ENCODE measurements around the gene NOL12. TPM values are rescaled to one million over a fixed set of nuclear protein-coding genes. Genes with fewer than 3 reads are reported as not detected.
A peak's percentile ranks its signal among the peaks of the same experiment; 100 is the strongest.

Gene NOL12
- total and polyA plus RNA-seq, 8 donors, result 6.0 to 25.6 (median 10.3) TPM

DNA sequence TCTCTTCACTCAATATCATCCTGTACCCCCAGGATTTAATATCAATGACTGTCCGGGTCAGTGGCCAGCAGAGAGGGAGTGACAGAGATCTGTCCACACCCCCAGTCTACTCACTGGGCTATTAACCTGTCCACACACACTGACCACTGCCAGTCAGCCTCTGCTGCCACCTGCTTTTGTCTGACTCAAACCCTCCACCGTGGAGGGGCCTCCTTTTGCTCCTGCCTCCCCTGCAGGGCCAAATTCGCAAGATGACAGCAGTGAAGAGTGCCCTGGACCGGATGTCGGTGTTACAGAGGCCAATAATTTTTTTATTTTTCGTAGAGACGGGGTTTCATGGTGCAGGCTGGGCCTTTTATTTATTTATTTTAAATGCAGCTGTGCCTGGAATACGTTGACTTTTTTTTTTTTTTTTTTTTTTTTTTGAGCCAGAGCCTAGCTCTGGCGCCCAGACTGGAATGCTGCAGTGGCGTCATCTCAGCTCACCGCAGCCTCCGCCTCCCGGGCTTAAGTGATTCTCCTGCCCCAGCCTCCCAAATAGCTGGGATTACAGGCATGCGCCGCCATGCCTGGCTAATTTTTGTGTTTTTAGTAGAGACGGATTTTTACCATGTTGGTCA, 22.5 kb upstream of the NOL12 start:
- H3K27ac ChIP-seq, result no peak overlapping the region
- ATAC-seq (no peak), FAIRE-seq (no peak), DNase-seq (no peak)
- peaks cover 0 to 11% (median 0%) of the 10 kb centered on the region in 3 donors for H3K4me1 ChIP-seq
- no peak overlapping the region for H3K4me3 ChIP-seq
- no peak for TF ChIP-seq CTCF (IDR thresholded peaks at IDR 0.05)
- WGBS, 2 donors, result 82% methylated on average over 16 of the region's 16 CpGs
- H3K27me3 ChIP-seq, result no peaks in the 10 kb centered on the region
- H3K9me3 ChIP-seq, result no peaks in the 10 kb centered on the region
- intact Hi-C loops (cut with DNase I), result no loop called here
- H3K36me3 ChIP-seq, result peaks cover 0 to 3% (median 0%) of the 10 kb centered on the region in 3 donors

- Histone ChIP-seq H3K9me3 (no peaks in the 10 kb centered on the region), H3K4me3 (no peak overlapping the region), H3K27ac (no peak overlapping the region), H3K36me3 (peaks cover 0 to 3% (median 0%) of the 10 kb centered on the region in 3 donors), H3K4me1 (peaks cover 0 to 9% (median 0%) of the 10 kb centered on the region in 3 donors), H3K27me3 (no peaks in the 10 kb centered on the region)
- intact Hi-C loops (cut with DNase I), result no loop called here
- 54 to 65% methylated on average over 16 of the region's 16 CpGs for WGBS, 2 donors
- DNase-seq (peak in 1 of 6 donors; percentile 12), ATAC-seq (peak in 1 of 4 donors; percentile 11), FAIRE-seq (no peak)
- no peak for TF ChIP-seq CTCF (IDR thresholded peaks at IDR 0.05)
These were observed 21.7 kb upstream of the NOL12 start for GRCh38 chr22:37664249-37665101.

DNA sequence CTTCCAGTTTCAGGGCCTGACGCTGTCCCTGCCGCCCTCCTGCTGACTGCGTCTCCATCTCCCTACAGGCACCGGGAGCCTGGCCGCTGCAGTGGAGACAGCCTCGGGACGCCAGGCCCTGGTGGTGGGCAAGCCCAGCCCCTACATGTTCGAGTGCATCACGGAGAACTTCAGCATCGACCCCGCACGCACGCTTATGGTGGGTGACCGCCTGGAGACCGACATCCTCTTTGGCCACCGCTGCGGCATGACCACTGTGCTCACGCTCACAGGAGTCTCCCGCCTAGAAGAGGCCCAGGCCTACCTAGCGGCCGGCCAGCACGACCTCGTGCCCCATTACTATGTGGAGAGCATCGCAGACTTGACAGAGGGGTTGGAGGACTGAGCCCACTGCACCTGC, 20.7 kb upstream of the NOL12 start:
- H3K9me3 ChIP-seq, result no peaks in the 10 kb centered on the region
- peaks cover 0 to 3% (median 0%) of the 10 kb centered on the region in 3 donors for H3K36me3 ChIP-seq
- DNase-seq, result peak in 1 of 6 donors; percentile 27
- TF ChIP-seq CTCF (IDR thresholded peaks at IDR 0.05), result no peak
- peaks cover 0 to 3% (median 0%) of the 10 kb centered on the region in 3 donors for H3K4me1 ChIP-seq
- no peak overlapping the region for H3K4me3 ChIP-seq
- ATAC-seq, result no peak
- no peak for FAIRE-seq
- H3K27ac ChIP-seq, result no peak overlapping the region
- WGBS, 2 donors, result 93 to 94% methylated on average over 24 of the region's 24 CpGs
- H3K27me3 ChIP-seq, result no peaks in the 10 kb centered on the region
- intact Hi-C loops (cut with DNase I), result no loop called here

- FAIRE-seq (no peak), ATAC-seq (no peak), DNase-seq (no peak)
- TF ChIP-seq CTCF (IDR thresholded peaks at IDR 0.05), result no peak
- H3K27ac ChIP-seq, result no peak overlapping the region
- H3K9me3 ChIP-seq, result no peaks in the 10 kb centered on the region
- H3K36me3 ChIP-seq, result peaks cover 0 to 3% (median 0%) of the 10 kb centered on the region in 3 donors
- 64 to 82% methylated on average over 6 of the region's 6 CpGs for WGBS, 2 donors
- peaks cover 0 to 4% (median 3%) of the 10 kb centered on the region in 3 donors for H3K4me1 ChIP-seq
- intact Hi-C loops (cut with DNase I), result no loop called here
- no peaks in the 10 kb centered on the region for H3K27me3 ChIP-seq
- no peak overlapping the region for H3K4me3 ChIP-seq
These were observed 16.6 kb upstream of the NOL12 start for GRCh38 chr22:37669586-37669985.
